HepG2 (cell line): ENCODE results near the gene TBX6. TPM values are rescaled to one million over a fixed set of nuclear protein-coding genes. Genes with fewer than 3 reads are reported as not detected.
A peak's percentile ranks its signal among the peaks of the same experiment; 100 is the strongest.

Experiments
- AKAP8 ChIP-seq: sonication (generic); formaldehyde crosslinking; IDR thresholded peaks from 2 replicates; pipeline ENCODE4 v1.5.1; 2020; ENCODE audit warnings: mild to moderate bottlenecking, missing genetic modification reagents
- ATRX ChIP-seq: sonication (generic); formaldehyde crosslinking; IDR thresholded peaks from 2 replicates; pipeline ENCODE4 v1.4.0; 2020; ENCODE audit warnings: missing genetic modification reagents, borderline replicate concordance
- CAMTA2 ChIP-seq: sonication (generic); formaldehyde crosslinking; IDR thresholded peaks from 2 replicates; pipeline ENCODE4 v1.4.0; 2020; ENCODE audit warnings: mild to moderate bottlenecking, missing genetic modification reagents, borderline replicate concordance
- MXD4 ChIP-seq: IDR thresholded peaks from 2 replicates; pipeline ENCODE4 v1.6.1; 2016; ENCODE audit warnings: mild to moderate bottlenecking, missing biosample characterization, missing genetic modification reagents
- NRL ChIP-seq: sonication (generic); formaldehyde crosslinking; IDR thresholded peaks from 2 replicates; pipeline ENCODE4 v1.5.0; 2020; ENCODE audit warnings: missing genetic modification reagents, mild to moderate bottlenecking, moderate library complexity, borderline replicate concordance
- SRSF4 ChIP-seq: fragments of 200-400 bp; formaldehyde crosslinking; IDR thresholded peaks from one replicate; pipeline ENCODE4 v1.6.1; 2018; ENCODE audit warnings: mild to moderate bottlenecking, low read depth, low read length, moderate library complexity; ENCODE audit not compliant: poor library complexity, severe bottlenecking
- ZNF274 ChIP-seq: sonication (generic); formaldehyde crosslinking; IDR thresholded peaks from 2 replicates; pipeline ENCODE4 v1.5.1; 2020; ENCODE audit warnings: mild to moderate bottlenecking, missing genetic modification reagents
- polyA plus RNA-seq, 8 experiments: library from polyadenylated mRNA; depleted of rRNA in 3 of 8; stranded (reverse) in 7 of 8; unstranded in 1 of 8; fragments of >200 nt; fragmentation: Illumina TruSeq in 4 of 8; extraction: Trizol in 4 of 8; gene quantifications; 2 replicates each; pipeline versions ENCODE4 v1.2.1 to v1.2.3, GENCODE V29; 2011 to 2016; ENCODE audit warnings: low read depth in 4 of 8, missing spikeins in 1 of 8, mixed read lengths in 1 of 8; ENCODE audit not compliant: insufficient read depth in 1 of 8
- total RNA-seq, 5 experiments: library from RNA; depleted of rRNA; stranded (reverse); fragments of >200 nt; fragmentation: Illumina TruSeq; extraction: Trizol; gene quantifications; 2 replicates each; pipeline ENCODE4 v1.2.3, GENCODE V29; 2016; ENCODE audit warnings: low read depth in 1 of 5
- TF ChIP-seq, protein P1 (sequence below): sonication (generic); formaldehyde crosslinking; conservative IDR thresholded peaks from 2 replicates; pipeline ENCODE4 v1.4.0; 2020; ENCODE audit warnings: missing genetic modification reagents
- TF ChIP-seq, protein P2 (sequence below): sonication (generic); formaldehyde crosslinking; IDR thresholded peaks from 2 replicates; pipeline ENCODE4 v1.4.0; 2020; ENCODE audit warnings: low read depth, mild to moderate bottlenecking, missing genetic modification reagents
- TF ChIP-seq, protein P3 (sequence below): sonication (generic); formaldehyde crosslinking; IDR thresholded peaks from 2 replicates; pipeline ENCODE4 v1.5.0; 2020; ENCODE audit warnings: mild to moderate bottlenecking, missing genetic modification reagents, borderline replicate concordance

Gene TBX6
- total and polyA plus RNA-seq, 2 of the 13 experiments (the other 11 are each of a cell fraction or from before 2014, with no cell fraction given), result 0.24 to 0.42 TPM

DNA sequence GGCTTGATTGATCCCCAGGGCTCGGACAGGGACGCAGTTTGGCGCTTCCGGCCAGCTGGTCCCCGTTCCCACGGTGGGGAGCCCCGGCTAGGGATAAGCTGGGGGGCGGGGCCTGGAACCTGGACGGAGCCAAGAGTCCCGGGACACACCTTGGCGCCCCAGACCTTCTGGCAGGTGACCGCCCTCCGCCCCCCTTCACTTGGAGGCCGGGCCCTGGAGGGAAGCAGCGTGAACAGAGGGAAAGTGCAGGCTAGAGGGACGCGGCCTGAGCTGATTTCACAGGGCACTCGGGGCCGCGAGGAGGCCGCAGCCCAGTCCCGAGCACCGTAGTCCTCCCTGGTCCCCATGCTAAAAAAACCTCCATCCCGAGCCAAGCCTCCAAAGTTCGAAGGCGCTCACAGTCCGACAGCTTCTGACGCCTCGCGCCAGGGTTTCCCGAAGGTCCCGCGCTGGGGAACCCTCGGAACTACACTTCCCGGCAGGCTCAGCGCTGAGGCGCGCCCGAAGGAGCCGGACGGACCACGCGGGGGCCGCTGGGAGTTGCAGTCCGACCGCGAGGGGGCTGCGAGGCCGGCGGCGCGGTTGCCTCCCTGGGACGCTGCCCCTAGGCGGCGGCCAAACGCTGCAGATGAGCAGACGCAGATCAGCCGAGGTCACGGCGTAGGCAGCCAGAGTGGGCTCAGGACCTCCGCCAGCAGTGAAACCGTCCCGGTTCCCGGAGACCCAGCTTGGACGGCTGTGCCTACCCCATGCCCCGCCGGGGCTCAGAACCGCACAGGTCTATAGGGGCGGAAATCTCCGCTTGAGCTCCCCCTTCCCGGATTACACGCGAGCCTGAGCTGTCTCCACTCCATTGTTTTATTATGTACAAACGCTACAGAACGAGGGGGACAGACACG lies at the start of gene TBX6 (continued):
- TF ChIP-seq ZNF274 (CRISPR knock-in tag), result 0 out of 2 replicates have a peak, but pooled peaks have one; percentile 6
- TF ChIP-seq AKAP8 (CRISPR knock-in tag), result peak; percentile 21; the same call in 1 of the 2 replicates
- TF ChIP-seq ATRX (CRISPR knock-in tag), result no peak
- peak; percentile 36; the same call in 1 of the 2 replicates for TF ChIP-seq MXD4 (CRISPR knock-in tag)
- TF ChIP-seq, protein P1, sequence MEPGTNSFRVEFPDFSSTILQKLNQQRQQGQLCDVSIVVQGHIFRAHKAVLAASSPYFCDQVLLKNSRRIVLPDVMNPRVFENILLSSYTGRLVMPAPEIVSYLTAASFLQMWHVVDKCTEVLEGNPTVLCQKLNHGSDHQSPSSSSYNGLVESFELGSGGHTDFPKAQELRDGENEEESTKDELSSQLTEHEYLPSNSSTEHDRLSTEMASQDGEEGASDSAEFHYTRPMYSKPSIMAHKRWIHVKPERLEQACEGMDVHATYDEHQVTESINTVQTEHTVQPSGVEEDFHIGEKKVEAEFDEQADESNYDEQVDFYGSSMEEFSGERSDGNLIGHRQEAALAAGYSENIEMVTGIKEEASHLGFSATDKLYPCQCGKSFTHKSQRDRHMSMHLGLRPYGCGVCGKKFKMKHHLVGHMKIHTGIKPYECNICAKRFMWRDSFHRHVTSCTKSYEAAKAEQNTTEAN (CRISPR knock-in tag), result peak; percentile 63; the same call in 1 of the 2 replicates
- TF ChIP-seq NRL (CRISPR knock-in tag), result no peak
- TF ChIP-seq, protein P2, sequence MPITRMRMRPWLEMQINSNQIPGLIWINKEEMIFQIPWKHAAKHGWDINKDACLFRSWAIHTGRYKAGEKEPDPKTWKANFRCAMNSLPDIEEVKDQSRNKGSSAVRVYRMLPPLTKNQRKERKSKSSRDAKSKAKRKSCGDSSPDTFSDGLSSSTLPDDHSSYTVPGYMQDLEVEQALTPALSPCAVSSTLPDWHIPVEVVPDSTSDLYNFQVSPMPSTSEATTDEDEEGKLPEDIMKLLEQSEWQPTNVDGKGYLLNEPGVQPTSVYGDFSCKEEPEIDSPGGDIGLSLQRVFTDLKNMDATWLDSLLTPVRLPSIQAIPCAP (CRISPR knock-in tag), result no peak
- TF ChIP-seq, protein P3, sequence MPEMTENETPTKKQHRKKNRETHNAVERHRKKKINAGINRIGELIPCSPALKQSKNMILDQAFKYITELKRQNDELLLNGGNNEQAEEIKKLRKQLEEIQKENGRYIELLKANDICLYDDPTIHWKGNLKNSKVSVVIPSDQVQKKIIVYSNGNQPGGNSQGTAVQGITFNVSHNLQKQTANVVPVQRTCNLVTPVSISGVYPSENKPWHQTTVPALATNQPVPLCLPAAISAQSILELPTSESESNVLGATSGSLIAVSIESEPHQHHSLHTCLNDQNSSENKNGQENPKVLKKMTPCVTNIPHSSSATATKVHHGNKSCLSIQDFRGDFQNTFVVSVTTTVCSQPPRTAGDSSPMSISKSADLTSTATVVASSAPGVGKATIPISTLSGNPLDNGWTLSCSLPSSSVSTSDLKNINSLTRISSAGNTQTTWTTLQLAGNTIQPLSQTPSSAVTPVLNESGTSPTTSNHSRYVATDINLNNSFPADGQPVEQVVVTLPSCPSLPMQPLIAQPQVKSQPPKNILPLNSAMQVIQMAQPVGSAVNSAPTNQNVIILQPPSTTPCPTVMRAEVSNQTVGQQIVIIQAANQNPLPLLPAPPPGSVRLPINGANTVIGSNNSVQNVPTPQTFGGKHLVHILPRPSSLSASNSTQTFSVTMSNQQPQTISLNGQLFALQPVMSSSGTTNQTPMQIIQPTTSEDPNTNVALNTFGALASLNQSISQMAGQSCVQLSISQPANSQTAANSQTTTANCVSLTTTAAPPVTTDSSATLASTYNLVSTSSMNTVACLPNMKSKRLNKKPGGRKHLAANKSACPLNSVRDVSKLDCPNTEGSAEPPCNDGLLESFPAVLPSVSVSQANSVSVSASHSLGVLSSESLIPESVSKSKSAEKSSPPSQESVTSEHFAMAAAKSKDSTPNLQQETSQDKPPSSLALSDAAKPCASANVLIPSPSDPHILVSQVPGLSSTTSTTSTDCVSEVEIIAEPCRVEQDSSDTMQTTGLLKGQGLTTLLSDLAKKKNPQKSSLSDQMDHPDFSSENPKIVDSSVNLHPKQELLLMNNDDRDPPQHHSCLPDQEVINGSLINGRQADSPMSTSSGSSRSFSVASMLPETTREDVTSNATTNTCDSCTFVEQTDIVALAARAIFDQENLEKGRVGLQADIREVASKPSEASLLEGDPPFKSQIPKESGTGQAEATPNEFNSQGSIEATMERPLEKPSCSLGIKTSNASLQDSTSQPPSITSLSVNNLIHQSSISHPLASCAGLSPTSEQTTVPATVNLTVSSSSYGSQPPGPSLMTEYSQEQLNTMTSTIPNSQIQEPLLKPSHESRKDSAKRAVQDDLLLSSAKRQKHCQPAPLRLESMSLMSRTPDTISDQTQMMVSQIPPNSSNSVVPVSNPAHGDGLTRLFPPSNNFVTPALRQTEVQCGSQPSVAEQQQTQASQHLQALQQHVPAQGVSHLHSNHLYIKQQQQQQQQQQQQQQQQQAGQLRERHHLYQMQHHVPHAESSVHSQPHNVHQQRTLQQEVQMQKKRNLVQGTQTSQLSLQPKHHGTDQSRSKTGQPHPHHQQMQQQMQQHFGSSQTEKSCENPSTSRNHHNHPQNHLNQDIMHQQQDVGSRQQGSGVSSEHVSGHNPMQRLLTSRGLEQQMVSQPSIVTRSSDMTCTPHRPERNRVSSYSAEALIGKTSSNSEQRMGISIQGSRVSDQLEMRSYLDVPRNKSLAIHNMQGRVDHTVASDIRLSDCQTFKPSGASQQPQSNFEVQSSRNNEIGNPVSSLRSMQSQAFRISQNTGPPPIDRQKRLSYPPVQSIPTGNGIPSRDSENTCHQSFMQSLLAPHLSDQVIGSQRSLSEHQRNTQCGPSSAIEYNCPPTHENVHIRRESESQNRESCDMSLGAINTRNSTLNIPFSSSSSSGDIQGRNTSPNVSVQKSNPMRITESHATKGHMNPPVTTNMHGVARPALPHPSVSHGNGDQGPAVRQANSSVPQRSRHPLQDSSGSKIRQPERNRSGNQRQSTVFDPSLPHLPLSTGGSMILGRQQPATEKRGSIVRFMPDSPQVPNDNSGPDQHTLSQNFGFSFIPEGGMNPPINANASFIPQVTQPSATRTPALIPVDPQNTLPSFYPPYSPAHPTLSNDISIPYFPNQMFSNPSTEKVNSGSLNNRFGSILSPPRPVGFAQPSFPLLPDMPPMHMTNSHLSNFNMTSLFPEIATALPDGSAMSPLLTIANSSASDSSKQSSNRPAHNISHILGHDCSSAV (CRISPR knock-in tag), result no peak
- no peak for TF ChIP-seq CAMTA2 (CRISPR knock-in tag)
- TF ChIP-seq SRSF4, result no peak
